A549 (cell line): ENCODE data around the gene MCAT. TPM values are rescaled to one million over a fixed set of nuclear protein-coding genes. Genes with fewer than 3 reads are reported as not detected.

Source experiments
- ATAC-seq, 2 experiments: fragments of 200-7000 bp in 1 of 2; fragments of >200 bp in 1 of 2; cut with Nextera tagmentation in 1 of 2; cut with Tn5 transposase in 1 of 2; 3 replicates each; pipeline versions ENCODE4 v1.8.0 to v1.9.1; 2018 to 2020; ENCODE audit warnings: mild to moderate bottlenecking in 1 of 2, moderate library complexity in 1 of 2
- CTCF ChIA-PET: fragments of 300-600 bp; sonication (Branson Sonifier 250); formaldehyde crosslinking; extraction: SDS; loops from one replicate; lab custom pipeline; 2021; ENCODE audit warnings: antibody characterized with exemption, inconsistent platforms; lab: Yijun Ruan, JAX
- POLR2A ChIA-PET: fragments of 350-600 bp; formaldehyde crosslinking; extraction: SDS; loops from one replicate; lab custom pipeline; 2021; ENCODE audit warnings: antibody characterized with exemption, inconsistent platforms; lab: Yijun Ruan, JAX
- DNase-seq, 2 experiments: peaks; one replicate each; pipeline versions ENCODE4 v3.0.0 to v3.0.0-alpha.2; 2011 to 2016; ENCODE audit warnings: low read depth in 1 of 2, low spot score in 1 of 2
- FAIRE-seq: peaks from 2 replicates; lab custom pipeline; 2011; peaks lifted over from hg19 to GRCh38; lab: Jason Lieb, UNC
- H3K27ac ChIP-seq, 2 experiments: fragments of >200 bp; sonication (Bioruptor Twin); formaldehyde crosslinking; 3 replicates each; pipeline ENCODE4 v1.5.1; 2016 to 2017
- H3K4me1 ChIP-seq: fragments of >200 bp; sonication (Bioruptor Twin); formaldehyde crosslinking; 3 replicates; pipeline ENCODE4 v1.6.1; 2016
- H3K4me2 ChIP-seq: fragments of >200 bp; sonication (Bioruptor Twin); formaldehyde crosslinking; 3 replicates; pipeline ENCODE4 v1.6.1; 2016
- H3K4me3 ChIP-seq: fragments of >200 bp; sonication (Bioruptor Twin); formaldehyde crosslinking; 3 replicates; pipeline ENCODE4 v1.5.1; 2016
- H3K9me3 ChIP-seq: fragments of >200 bp; sonication (Bioruptor Twin); formaldehyde crosslinking; 3 replicates; pipeline ENCODE4 v1.6.1; 2016
- BCL3 ChIP-seq: fragments of >200 bp; sonication (Bioruptor Twin); formaldehyde crosslinking; IDR thresholded peaks from 3 replicates; pipeline ENCODE4 v1.6.1; 2016
- BHLHE40 ChIP-seq: IDR thresholded peaks from 2 replicates; pipeline ENCODE4 v1.6.1; 2012; ENCODE audit warnings: low read depth, low read length, inconsistent platforms
- CHD2 ChIP-seq: fragments of 150-350 bp; IDR thresholded peaks from 2 replicates; pipeline ENCODE4 v1.6.1; 2014; ENCODE audit warnings: low read length; ENCODE audit not compliant: partially characterized antibody
- CHD4 ChIP-seq: fragments of 200-600 bp; sonication (generic); IDR thresholded peaks from 2 replicates; pipeline ENCODE4 v1.6.1; 2016; ENCODE audit warnings: antibody characterized with exemption, mild to moderate bottlenecking, borderline replicate concordance
- CTCF ChIP-seq: fragments of >200 bp; sonication (Bioruptor Twin); formaldehyde crosslinking; IDR thresholded peaks from 3 replicates; pipeline ENCODE4 v1.5.1; 2016
- EHMT2 ChIP-seq: fragments of 200-600 bp; sonication (generic); IDR thresholded peaks from 2 replicates; pipeline ENCODE4 v1.6.1; 2016; ENCODE audit warnings: antibody characterized with exemption, low read depth, mild to moderate bottlenecking, moderate library complexity
- FOXS1 ChIP-seq: fragments of 250-450 bp; sonication (Bioruptor Pico); IDR thresholded peaks from 2 replicates; pipeline ENCODE4 v1.5.0; 2020; ENCODE audit warnings: mild to moderate bottlenecking, moderate library complexity
- HES2 ChIP-seq: fragments of >200 bp; sonication (Bioruptor Twin); formaldehyde crosslinking; IDR thresholded peaks from 2 replicates; pipeline ENCODE4 v1.6.1; 2016
- HOXA7 ChIP-seq: fragments of 250-450 bp; sonication (Bioruptor Pico); IDR thresholded peaks from 2 replicates; pipeline ENCODE4 v1.5.0; 2020; ENCODE audit warnings: mild to moderate bottlenecking, moderate library complexity
- HOXB13 ChIP-seq: fragments of 250-450 bp; sonication (Bioruptor Pico); IDR thresholded peaks from 2 replicates; pipeline ENCODE4 v1.5.0; 2020; ENCODE audit warnings: low read depth, mild to moderate bottlenecking, moderate library complexity
- JUN ChIP-seq, 2 experiments: fragments of >200 bp; sonication (Bioruptor Twin); formaldehyde crosslinking; IDR thresholded peaks; 2 replicates in 1 of 2; 3 replicates in 1 of 2; pipeline ENCODE4 v1.6.1; 2016 to 2017
- JUNB ChIP-seq: fragments of >200 bp; sonication (Bioruptor Twin); formaldehyde crosslinking; IDR thresholded peaks from 2 replicates; pipeline ENCODE4 v1.6.1; 2016
- KDM1A ChIP-seq: fragments of 200-600 bp; sonication (generic); IDR thresholded peaks from 2 replicates; pipeline ENCODE4 v1.6.1; 2016; ENCODE audit warnings: low read depth, mild to moderate bottlenecking
- KDM5A ChIP-seq: fragments of 200-600 bp; sonication (generic); IDR thresholded peaks from 2 replicates; pipeline ENCODE4 v1.6.1; 2016; ENCODE audit warnings: antibody characterized with exemption, mild to moderate bottlenecking
- MAX ChIP-seq: IDR thresholded peaks from 2 replicates; pipeline ENCODE4 v1.6.1; 2012
- MAZ ChIP-seq: fragments of 150-350 bp; IDR thresholded peaks from 2 replicates; pipeline ENCODE4 v1.6.1; 2014; ENCODE audit warnings: antibody characterized with exemption, low read depth, low read length, borderline replicate concordance
- NFE2L2 ChIP-seq: fragments of 150-350 bp; conservative IDR thresholded peaks from 2 replicates; pipeline ENCODE4 v1.6.1; 2014; ENCODE audit warnings: low read length
- NR3C1 ChIP-seq: fragments of >200 bp; sonication (Bioruptor Twin); formaldehyde crosslinking; IDR thresholded peaks from 3 replicates; pipeline ENCODE4 v1.6.1; 2017
- PHF8 ChIP-seq: fragments of 200-600 bp; sonication (generic); IDR thresholded peaks from 2 replicates; pipeline ENCODE4 v1.6.1; 2016; ENCODE audit warnings: low read depth, mild to moderate bottlenecking, antibody characterized with exemption, moderate library complexity, borderline replicate concordance
- POLR2A ChIP-seq: IDR thresholded peaks from 2 replicates; pipeline ENCODE4 v1.6.1; 2012; ENCODE audit warnings: mild to moderate bottlenecking, low read length
- POLR2AphosphoS2 ChIP-seq: conservative IDR thresholded peaks from 2 replicates; pipeline ENCODE4 v1.6.1; 2012; ENCODE audit warnings: low read length, improper control_type of control experiment, inconsistent platforms
- RARB ChIP-seq: fragments of 250-450 bp; sonication (Bioruptor Pico); IDR thresholded peaks from 2 replicates; pipeline ENCODE4 v1.8.0; 2021; ENCODE audit warnings: mild to moderate bottlenecking, moderate library complexity
- REST ChIP-seq: fragments of 200-600 bp; sonication (generic); IDR thresholded peaks from 2 replicates; pipeline ENCODE4 v1.6.1; 2016; ENCODE audit warnings: antibody characterized with exemption, mild to moderate bottlenecking, moderate library complexity
- RNF2 ChIP-seq: fragments of 200-600 bp; sonication (generic); IDR thresholded peaks from 2 replicates; pipeline ENCODE4 v1.6.1; 2016; ENCODE audit warnings: low read depth, mild to moderate bottlenecking, antibody characterized with exemption, moderate library complexity, borderline replicate concordance
- TFCP2L1 ChIP-seq: fragments of 250-450 bp; sonication (Bioruptor Pico); IDR thresholded peaks from 2 replicates; pipeline ENCODE4 v1.5.0; 2021; ENCODE audit warnings: mild to moderate bottlenecking
- USF2 ChIP-seq: fragments of 450-650 bp; IDR thresholded peaks from 2 replicates; pipeline ENCODE4 v1.6.1; 2014; ENCODE audit warnings: antibody characterized with exemption
- ZSCAN20 ChIP-seq: fragments of 250-450 bp; sonication (Bioruptor Pico); IDR thresholded peaks from 2 replicates; pipeline ENCODE4 v1.8.0; 2022; ENCODE audit warnings: mild to moderate bottlenecking, moderate library complexity
- WGBS: methylation state at CpG from one replicate; pipeline ENCODE4 v1.1.6; 2017; ENCODE audit errors: missing lambda C conversion rate; 5-methylcytosine and 5-hydroxymethylcytosine counted together
- polyA plus RNA-seq, 4 experiments: library from polyadenylated mRNA; depleted of rRNA in 3 of 4; stranded (reverse); fragments of >200 nt; fragmentation: RNase III in 1 of 4; extraction: RNeasy Plus Mini Kit Qiagen cat#74134 plus additional on column Dnase treatment in 1 of 4; gene quantifications; 2 replicates in 3 of 4; 3 replicates in 1 of 4; pipeline ENCODE4 v1.2.3, GENCODE V29; 2011 to 2017

The MCAT gene
- polyA plus RNA-seq, 2 of the 4 experiments (the other 2 are of a cell fraction) = 11.8 to 15.5 TPM

- H3K4me2 ChIP-seq = no peak overlapping the region
- POLR2A ChIA-PET = no interaction called here
- FAIRE-seq (no peak), DNase-seq (no peak), ATAC-seq (no peak)
- H3K27ac ChIP-seq = no peak overlapping the region
- 90% methylated on average over 5 of the region's 10 CpGs for WGBS
- peaks cover 12% of the 10 kb centered on the region; the same call in 1 of the 3 replicates for H3K4me1 ChIP-seq
- CTCF ChIA-PET = no interaction called here
- H3K4me3 ChIP-seq = no peak overlapping the region
- TF ChIP-seq KDM5A (no peak), HOXA7 (CRISPR knock-in tag) (no peak), NR3C1 (no peak), JUNB (no peak), BCL3 (no peak), EHMT2 (no peak), RARB (no peak), CTCF (no peak), HES2 (no peak), BHLHE40 (no peak), TFCP2L1 (no peak), HOXB13 (CRISPR knock-in tag) (no peak), CHD4 (no peak), FOXS1 (CRISPR knock-in tag) (no peak)
- H3K9me3 ChIP-seq = no peaks in the 10 kb centered on the region
Measured at GRCh38 chr22:43182118-43182517, 38.9 kb upstream of the MCAT start.

GRCh38 chr22:43181321-43182076, 38.3 kb upstream of the MCAT start:
- WGBS = 96% methylated on average over 9 of the region's 13 CpGs
- ChIA-PET CTCF (no interaction called here), POLR2A (no interaction called here)
- DNase-seq = no peak
- Histone ChIP-seq H3K4me1 (peaks cover 12% of the 10 kb centered on the region; the same call in 1 of the 3 replicates), H3K4me3 (no peak overlapping the region), H3K9me3 (no peaks in the 10 kb centered on the region), H3K27ac (no peak overlapping the region), H3K4me2 (no peak overlapping the region)
- TF ChIP-seq PHF8 = no peak
- TF ChIP-seq MAZ = no peak
- no peak for TF ChIP-seq NFE2L2
- no peak for ATAC-seq
- FAIRE-seq = no peak

- WGBS = 83% methylated on average over 11 of the region's 15 CpGs
- Histone ChIP-seq H3K4me3 (no peak overlapping the region), H3K9me3 (no peaks in the 10 kb centered on the region), H3K4me1 (peaks cover 10% of the 10 kb centered on the region; the same call in 1 of the 3 replicates), H3K4me2 (no peak overlapping the region), H3K27ac (no peak overlapping the region)
- ChIA-PET CTCF (no interaction called here), POLR2A (interaction anchor here (0.6 kb wide), 1 partner anchor 161 kb away, joined by 6 read pairs; no protein-coding TSS in a partner anchor)
- FAIRE-seq (no peak), ATAC-seq (no peak), DNase-seq (no peak)
- TF ChIP-seq POLR2A (no peak), EHMT2 (no peak), USF2 (no peak), HOXB13 (CRISPR knock-in tag) (no peak), NFE2L2 (no peak), JUN (IDR thresholded peaks at IDR 0.05) (no peak), KDM1A (no peak), KDM5A (no peak), JUNB (no peak), RNF2 (no peak), ZSCAN20 (CRISPR knock-in tag) (no peak), MAZ (no peak), CHD2 (no peak), MAX (no peak), REST (no peak), POLR2AphosphoS2 (no peak)
Measured at GRCh38 chr22:43180670-43181069, 37.5 kb upstream of the MCAT start.
